Activated T-helper 17 cell treated with anti-CD3 and anti-CD28 coated beads, Interleukin-2, amount 50 U/mL, for 72 hours (primary cell): ENCODE results near the gene RGS6. TPM values are rescaled to one million over a fixed set of nuclear protein-coding genes. Genes with fewer than 3 reads are reported as not detected.
"Not testable (repeated sequence)": the region's sequence is repeated elsewhere in the genome, so short reads cannot be mapped to it uniquely, and the experiment has no call there.

Source experiments
- ATAC-seq: fragments of 150-1000 bp; cut with Tn5 transposase; replicated peaks from 2 replicates; pipeline ENCODE4 v1.10.0; 2021; ENCODE audit warnings: mild to moderate bottlenecking, moderate library complexity
- H3K27ac Mint-ChIP-seq: one replicate; pipeline ENCODE4 v1.8.0; 2022; ENCODE audit warnings: mixed read lengths
- H3K27me3 Mint-ChIP-seq: one replicate; pipeline ENCODE4 v1.8.0; 2022; ENCODE audit warnings: mixed read lengths
- H3K36me3 Mint-ChIP-seq: one replicate; pipeline ENCODE4 v1.8.0; 2022; ENCODE audit warnings: low read depth, mild to moderate bottlenecking, mixed read lengths
- H3K4me1 Mint-ChIP-seq: one replicate; pipeline ENCODE4 v1.8.0; 2022; ENCODE audit warnings: mixed read lengths
- H3K4me3 Mint-ChIP-seq: one replicate; pipeline ENCODE4 v1.8.0; 2022; ENCODE audit warnings: mild to moderate bottlenecking, mixed read lengths
- H3K9me3 Mint-ChIP-seq: one replicate; pipeline ENCODE4 v1.8.0; 2022; ENCODE audit warnings: mixed read lengths
- total RNA-seq, 2 donors: library from RNA; stranded (reverse); gene quantifications; one replicate each; pipeline ENCODE4 v1.2.3, GENCODE V29; 2022

Gene RGS6
- total RNA-seq: 1 to 10 TPM; 1.5 to 1.6 TPM

DNA sequence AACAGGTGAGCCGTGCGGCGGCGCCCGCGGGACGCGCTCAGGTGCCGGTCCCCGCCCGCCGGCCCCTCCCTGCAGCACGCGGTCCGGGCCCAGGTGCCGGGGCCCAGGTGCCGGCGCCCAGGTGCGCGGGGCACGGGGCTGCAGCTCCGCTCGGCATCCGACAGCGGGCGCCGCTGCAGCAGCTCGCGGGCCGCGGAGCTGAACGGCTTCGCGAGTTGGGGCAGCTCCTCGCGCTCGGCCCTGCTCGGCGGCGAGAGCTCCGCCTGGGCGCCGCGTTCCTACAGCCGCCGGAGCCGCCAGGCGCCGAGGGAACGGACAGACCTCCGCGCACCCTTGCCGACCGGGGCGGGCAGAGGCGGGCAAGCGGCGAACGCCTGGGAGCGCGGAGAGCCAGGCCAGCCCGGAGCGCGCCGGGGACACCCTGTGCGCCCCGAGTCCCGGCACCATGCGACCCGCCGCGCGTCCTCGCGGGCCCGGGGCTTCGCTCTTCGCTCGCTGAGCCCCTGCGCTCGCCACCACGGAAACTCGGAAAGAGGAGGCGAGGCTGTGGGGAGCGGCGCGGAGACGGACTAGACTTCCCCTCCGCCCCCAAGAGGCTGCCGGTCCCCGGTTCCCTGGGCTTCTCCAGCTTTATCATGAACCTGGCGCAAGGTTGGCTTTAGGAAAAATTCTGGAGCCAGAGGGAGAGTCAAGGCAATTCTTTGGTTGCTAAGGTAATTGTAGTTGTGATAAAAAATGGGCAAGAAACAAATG lies at the start of gene RGS6:
RGS6 (plus strand) TSS at position 201 of the 753 bp plus-strand sequence.
- H3K4me3 Mint-ChIP-seq: peak within 1 kb of the TSS; percentile 61
- peak within 1 kb of the TSS; percentile 71 for H3K27ac Mint-ChIP-seq
- ATAC-seq: peak; percentile 53
- H3K4me1 Mint-ChIP-seq: no peaks in the 10 kb centered on the region
- peaks cover 56% of the 10 kb centered on the region for H3K27me3 Mint-ChIP-seq
- no peaks in the 10 kb centered on the region for H3K36me3 Mint-ChIP-seq
- no peaks in the 10 kb centered on the region for H3K9me3 Mint-ChIP-seq

DNA sequence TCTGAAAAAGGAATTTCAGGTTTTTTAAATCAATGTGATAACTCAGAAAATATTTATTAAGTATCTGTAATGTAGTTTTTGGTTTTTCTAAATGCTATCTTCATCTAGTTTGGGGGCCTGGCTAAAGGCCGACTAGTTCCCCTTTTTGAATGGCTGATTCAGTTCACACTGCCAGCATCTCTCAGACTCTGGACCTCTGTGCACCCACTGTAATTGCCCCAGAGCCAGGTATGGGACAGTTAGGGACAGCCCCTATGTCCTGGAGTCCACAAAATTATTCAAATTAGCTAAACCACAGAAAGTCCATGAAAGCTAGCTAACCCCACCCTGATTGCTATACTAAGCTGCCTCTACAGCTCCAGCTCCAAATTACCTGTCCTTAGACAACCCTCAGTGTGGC lies 49.1 kb upstream of the RGS6 start:
- Mint-ChIP-seq H3K9me3 (peaks cover 8% of the 10 kb centered on the region), H3K27me3 (peaks cover 33% of the 10 kb centered on the region), H3K4me1 (no peaks in the 10 kb centered on the region), H3K27ac (no peak overlapping the region), H3K36me3 (no peaks in the 10 kb centered on the region), H3K4me3 (no peak overlapping the region)
- no peak for ATAC-seq

DNA sequence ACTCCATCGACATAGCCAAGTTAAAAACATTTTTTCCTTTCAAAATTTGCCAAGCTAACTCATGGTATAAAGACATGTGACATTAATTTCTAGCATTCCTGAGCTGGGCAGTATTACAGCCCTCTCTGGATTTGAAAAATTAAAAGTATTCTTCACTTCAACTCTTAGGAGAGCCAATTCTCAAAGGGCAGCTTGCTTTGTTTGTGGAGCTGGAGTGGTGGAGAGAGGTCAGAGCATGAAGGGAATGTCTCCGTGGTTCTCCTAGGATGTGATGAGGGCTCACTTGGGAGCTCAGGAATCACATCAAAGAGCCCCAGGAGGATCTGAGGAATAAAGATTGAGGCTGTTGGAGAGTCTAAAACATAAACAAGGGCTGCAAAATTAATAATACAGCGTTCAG lies 46.9 kb upstream of the RGS6 start:
- Mint-ChIP-seq H3K27me3 (peaks cover 40% of the 10 kb centered on the region), H3K4me3 (no peak overlapping the region), H3K4me1 (no peaks in the 10 kb centered on the region), H3K36me3 (no peaks in the 10 kb centered on the region), H3K9me3 (peaks cover 10% of the 10 kb centered on the region), H3K27ac (no peak overlapping the region)
- no peak for ATAC-seq

DNA sequence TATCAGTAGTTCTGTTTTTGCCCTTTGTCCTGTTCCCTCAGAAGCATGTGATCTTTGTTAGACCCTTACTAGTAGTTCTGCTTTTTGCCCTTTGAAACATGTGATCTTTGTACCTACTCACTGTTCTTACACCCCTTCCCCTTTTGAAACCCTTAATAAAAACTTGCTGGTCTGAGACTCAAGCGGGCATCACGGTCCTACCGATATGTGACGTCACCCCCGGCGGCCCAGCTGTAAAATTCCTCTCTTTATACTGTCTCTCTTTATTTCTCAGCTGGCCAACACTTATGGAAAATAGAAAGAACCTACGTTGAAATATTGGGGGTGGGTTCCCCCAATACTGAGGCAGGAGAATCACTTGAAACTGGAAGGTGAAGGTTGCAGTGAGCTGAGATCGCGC lies 44.4 kb upstream of the RGS6 start:
- not testable (repeated sequence) for H3K4me1 Mint-ChIP-seq, H3K36me3 Mint-ChIP-seq, H3K27ac Mint-ChIP-seq, ATAC-seq, H3K4me3 Mint-ChIP-seq
- peaks cover 10% of the 10 kb centered on the region for H3K9me3 Mint-ChIP-seq
- peaks cover 35% of the 10 kb centered on the region for H3K27me3 Mint-ChIP-seq

DNA sequence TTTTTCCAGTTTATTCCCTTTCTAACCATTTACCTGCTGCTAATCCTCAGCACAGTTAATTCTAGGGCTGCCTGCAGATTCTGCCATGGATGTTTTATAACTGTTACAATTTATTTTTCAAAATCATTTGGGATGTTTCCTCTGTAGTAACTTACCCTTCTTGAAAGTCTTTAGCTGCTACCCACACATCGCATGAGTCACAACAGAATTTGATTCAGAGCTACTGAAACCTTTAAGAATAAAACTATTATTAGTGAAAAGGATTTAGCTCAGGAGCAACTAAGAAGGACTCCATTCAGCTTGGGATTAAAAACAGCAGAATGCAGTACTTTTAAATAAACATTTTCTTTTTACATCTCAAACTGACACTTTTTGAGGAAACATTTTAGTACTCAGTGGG lies 41.7 kb upstream of the RGS6 start:
- Mint-ChIP-seq H3K9me3 (peaks cover 10% of the 10 kb centered on the region), H3K4me1 (no peaks in the 10 kb centered on the region), H3K4me3 (no peak overlapping the region), H3K27me3 (peaks cover 35% of the 10 kb centered on the region), H3K36me3 (no peaks in the 10 kb centered on the region), H3K27ac (no peak overlapping the region)
- no peak for ATAC-seq

DNA sequence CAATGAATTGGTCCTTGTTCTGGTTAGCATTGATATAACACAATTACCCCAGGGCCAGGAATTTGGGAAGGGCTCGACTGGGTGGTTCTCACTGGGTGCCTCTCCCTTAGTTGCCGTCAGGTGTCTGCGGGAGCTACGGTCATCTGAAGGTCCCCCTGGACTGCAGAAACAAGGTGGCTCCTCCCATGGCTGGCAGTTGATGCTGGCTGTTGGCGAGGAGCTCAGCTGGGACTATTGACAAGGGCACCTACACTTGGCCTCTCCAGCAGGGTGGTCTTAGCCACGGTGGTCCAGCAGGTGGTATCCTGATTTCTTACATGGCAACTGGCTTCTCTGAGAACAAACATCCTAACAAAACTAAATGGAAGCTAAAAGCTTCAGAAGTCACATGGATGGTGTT lies 41.0 kb upstream of the RGS6 start:
- Mint-ChIP-seq H3K4me3 (no peak overlapping the region), H3K36me3 (no peaks in the 10 kb centered on the region), H3K4me1 (no peaks in the 10 kb centered on the region), H3K27me3 (peaks cover 31% of the 10 kb centered on the region), H3K9me3 (peaks cover 10% of the 10 kb centered on the region), H3K27ac (no peak overlapping the region)
- no peak for ATAC-seq

DNA sequence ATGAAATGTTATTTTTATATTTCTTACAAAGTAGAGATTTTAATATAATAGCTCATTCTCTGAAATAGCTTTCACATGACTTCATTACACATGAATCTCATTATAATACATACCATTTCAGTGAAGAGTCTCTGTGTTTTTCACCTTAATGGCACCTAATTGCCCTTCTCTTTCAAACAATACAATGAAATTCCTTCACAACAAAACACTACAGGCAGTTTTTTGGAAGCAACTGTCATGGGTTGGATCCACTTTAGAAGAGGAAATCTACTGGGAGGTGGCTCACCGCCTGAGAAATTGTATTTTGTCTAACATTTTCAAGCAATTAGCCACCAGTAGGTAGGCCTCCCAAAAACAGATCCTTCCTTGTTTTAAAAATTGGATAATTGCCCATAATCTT lies 40.3 kb upstream of the RGS6 start:
- no peaks in the 10 kb centered on the region for H3K36me3 Mint-ChIP-seq
- no peak overlapping the region for H3K4me3 Mint-ChIP-seq
- no peak for ATAC-seq
- no peaks in the 10 kb centered on the region for H3K4me1 Mint-ChIP-seq
- H3K9me3 Mint-ChIP-seq: peaks cover 10% of the 10 kb centered on the region
- no peak overlapping the region for H3K27ac Mint-ChIP-seq
- peaks cover 29% of the 10 kb centered on the region for H3K27me3 Mint-ChIP-seq

DNA sequence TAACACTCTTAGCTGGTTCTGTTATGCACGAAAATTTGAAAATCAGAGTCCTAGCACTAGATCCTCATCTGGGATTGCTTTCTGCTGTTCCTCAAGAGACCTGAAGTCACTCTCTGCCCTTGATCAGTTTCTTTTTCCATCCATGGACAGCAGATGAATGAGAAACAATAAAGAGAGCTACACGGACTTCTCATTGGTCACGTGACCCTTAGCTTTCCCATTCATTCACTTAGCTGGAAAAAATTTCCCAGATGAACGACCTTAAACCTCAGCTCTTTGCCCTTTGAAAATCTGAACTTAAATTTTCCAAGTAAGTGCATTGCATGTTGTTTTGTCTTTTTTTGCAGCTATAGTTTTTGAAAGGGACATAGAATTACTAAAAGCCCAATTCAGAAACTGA lies 27.2 kb upstream of the RGS6 start:
- Mint-ChIP-seq H3K4me3 (no peak overlapping the region), H3K27me3 (peaks cover 46% of the 10 kb centered on the region), H3K27ac (no peak overlapping the region), H3K4me1 (no peaks in the 10 kb centered on the region), H3K36me3 (no peaks in the 10 kb centered on the region), H3K9me3 (no peaks in the 10 kb centered on the region)
- ATAC-seq: no peak

DNA sequence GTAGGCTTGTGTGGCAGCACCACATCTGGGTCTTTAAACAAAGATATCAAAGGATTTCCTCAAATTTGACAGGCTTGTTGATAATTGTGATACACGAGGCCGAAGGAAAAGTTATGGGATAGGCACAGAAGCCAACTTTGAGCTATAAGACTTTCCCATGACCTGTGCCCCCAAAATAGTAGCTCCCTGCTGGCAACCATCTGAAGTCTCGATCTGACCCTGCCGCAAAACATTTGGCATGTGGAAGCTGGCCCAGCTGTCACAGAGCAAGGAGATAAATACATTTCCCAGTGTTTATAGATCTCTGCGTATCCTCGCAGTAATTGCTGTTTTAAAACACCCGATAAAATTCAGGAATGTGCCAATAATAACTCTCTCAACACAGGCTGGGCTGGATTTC lies 26.4 kb upstream of the RGS6 start:
- ATAC-seq: no peak
- Mint-ChIP-seq H3K27me3 (peaks cover 45% of the 10 kb centered on the region), H3K4me3 (no peak overlapping the region), H3K4me1 (no peaks in the 10 kb centered on the region), H3K27ac (no peak overlapping the region), H3K36me3 (no peaks in the 10 kb centered on the region), H3K9me3 (no peaks in the 10 kb centered on the region)

DNA sequence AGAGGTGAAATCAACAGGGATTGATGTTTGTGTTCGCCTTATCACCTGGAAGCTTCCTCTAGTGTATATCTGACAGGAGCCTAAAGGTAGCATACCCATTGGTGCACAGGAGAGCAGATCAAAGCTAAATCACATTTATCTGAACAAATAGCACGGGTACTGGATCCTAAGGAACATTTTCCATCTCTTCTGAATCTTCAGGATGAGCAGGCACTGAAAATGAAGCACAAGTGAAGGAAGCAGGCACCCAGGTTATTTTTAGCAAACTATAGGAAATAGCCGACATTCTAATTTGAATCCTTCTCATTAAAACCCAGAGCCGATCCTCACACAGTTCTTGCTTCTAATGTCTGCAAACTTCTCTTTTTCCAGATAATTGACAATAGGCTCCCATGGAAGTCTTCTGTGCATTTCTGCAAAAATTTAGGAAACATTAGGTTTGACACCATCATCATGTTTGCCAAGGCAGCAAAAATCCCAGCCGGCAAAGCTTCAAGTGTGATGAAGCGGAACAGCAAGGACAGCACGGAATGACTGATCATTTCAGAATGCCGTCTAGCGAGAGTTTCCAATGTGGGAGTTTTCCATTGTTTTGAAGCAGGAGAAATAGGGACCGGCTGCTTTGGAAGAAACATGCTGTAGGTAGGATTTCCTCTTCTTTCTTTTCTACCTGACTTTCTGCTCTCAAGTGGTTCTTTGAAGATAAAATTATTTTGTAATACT lies 24.3 kb upstream of the RGS6 start:
- Mint-ChIP-seq H3K27ac (no peak overlapping the region), H3K36me3 (no peaks in the 10 kb centered on the region), H3K9me3 (no peaks in the 10 kb centered on the region), H3K4me3 (no peak overlapping the region), H3K27me3 (peaks cover 45% of the 10 kb centered on the region), H3K4me1 (no peaks in the 10 kb centered on the region)
- ATAC-seq: no peak

DNA sequence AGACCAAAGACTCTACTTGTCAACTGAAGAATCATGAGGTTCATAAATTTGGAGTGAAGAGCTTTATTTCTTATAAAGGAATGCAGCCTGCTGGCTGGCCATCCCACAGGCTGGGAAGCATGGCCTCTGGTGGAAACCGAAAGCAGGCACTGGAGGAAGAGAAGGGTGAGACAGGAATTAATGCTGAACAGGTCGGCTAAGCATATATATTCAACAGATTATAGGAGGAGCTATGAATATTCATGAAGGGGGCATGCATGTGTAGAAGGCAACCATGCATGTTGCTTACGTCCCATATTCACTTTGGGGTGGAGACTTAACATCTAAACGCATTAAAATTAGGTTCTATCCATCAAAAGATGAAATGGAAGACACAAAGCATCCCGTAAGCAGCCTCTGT lies 20.6 kb upstream of the RGS6 start:
- Mint-ChIP-seq H3K9me3 (no peaks in the 10 kb centered on the region), H3K27ac (no peak overlapping the region), H3K4me3 (no peak overlapping the region), H3K4me1 (no peaks in the 10 kb centered on the region), H3K27me3 (peaks cover 53% of the 10 kb centered on the region), H3K36me3 (no peaks in the 10 kb centered on the region)
- no peak for ATAC-seq

DNA sequence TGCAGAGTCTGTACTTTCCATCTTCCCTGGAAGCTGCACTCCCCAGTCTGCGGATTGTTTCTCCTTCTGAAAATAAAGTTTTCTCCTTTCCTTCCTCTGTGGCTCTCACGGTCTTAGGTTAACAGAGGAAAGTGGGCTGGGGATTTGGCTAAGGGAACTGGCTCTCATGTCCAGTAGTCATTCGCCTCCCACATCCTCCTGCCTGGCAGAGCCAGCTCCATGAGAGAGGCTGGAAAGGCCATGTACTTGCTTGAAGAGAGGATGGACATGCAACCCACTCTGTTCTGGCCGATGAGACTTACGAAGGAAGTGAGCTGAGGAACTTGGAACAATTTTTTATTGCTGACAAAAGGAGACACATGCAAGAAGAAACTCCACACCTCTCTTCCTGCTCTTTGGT lies 18.9 kb upstream of the RGS6 start:
- Mint-ChIP-seq H3K36me3 (no peaks in the 10 kb centered on the region), H3K27me3 (peaks cover 51% of the 10 kb centered on the region), H3K9me3 (no peaks in the 10 kb centered on the region), H3K27ac (no peak overlapping the region), H3K4me1 (no peaks in the 10 kb centered on the region), H3K4me3 (no peak overlapping the region)
- no peak for ATAC-seq

DNA sequence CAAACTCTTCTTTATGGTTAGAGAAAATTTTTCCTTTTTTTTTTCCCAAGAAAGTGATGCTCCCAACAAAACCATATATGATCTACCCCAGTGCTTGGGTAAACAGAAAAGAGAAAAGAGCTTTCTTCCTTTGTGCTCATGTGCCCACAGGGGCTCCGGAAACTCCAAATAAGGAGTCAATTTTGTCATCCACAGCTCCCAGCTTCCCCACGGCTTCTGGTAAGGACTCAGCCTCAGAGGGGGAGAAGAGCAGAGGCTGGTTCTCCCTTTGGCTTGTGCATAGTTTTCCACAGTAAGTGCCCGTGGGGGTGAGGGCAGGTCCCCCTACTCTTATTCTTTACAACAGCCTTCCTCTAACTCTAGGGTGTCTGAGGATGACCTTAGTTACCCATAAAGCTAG lies 13.3 kb upstream of the RGS6 start:
- peaks cover 4% of the 10 kb centered on the region for H3K4me1 Mint-ChIP-seq
- no peaks in the 10 kb centered on the region for H3K36me3 Mint-ChIP-seq
- peaks cover 42% of the 10 kb centered on the region for H3K27me3 Mint-ChIP-seq
- H3K9me3 Mint-ChIP-seq: no peaks in the 10 kb centered on the region
- H3K4me3 Mint-ChIP-seq: no peak overlapping the region
- H3K27ac Mint-ChIP-seq: no peak overlapping the region
- ATAC-seq: no peak

DNA sequence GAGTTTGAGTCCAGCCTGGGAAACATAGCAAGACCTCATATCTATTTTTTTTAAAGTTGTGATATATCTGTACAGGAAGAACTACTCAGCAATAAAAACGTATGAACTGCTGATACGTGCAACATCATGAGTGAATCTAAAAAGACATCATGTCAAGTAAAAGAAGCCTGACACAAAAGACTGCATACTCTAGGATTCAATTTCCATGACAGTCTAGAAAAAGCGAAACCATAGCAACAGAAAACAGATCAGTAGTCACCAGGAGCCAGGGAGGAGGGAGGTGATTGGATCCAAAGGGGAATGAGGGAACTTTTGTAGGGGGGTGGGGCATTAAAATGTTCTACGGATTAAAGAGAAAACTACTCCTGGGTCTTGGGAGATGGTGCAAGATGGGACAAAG lies 8.7 kb upstream of the RGS6 start:
- Mint-ChIP-seq H3K4me1 (peaks cover 4% of the 10 kb centered on the region), H3K36me3 (no peaks in the 10 kb centered on the region), H3K27ac (no peak overlapping the region), H3K27me3 (peaks cover 27% of the 10 kb centered on the region), H3K4me3 (no peak overlapping the region), H3K9me3 (no peaks in the 10 kb centered on the region)
- no peak for ATAC-seq

DNA sequence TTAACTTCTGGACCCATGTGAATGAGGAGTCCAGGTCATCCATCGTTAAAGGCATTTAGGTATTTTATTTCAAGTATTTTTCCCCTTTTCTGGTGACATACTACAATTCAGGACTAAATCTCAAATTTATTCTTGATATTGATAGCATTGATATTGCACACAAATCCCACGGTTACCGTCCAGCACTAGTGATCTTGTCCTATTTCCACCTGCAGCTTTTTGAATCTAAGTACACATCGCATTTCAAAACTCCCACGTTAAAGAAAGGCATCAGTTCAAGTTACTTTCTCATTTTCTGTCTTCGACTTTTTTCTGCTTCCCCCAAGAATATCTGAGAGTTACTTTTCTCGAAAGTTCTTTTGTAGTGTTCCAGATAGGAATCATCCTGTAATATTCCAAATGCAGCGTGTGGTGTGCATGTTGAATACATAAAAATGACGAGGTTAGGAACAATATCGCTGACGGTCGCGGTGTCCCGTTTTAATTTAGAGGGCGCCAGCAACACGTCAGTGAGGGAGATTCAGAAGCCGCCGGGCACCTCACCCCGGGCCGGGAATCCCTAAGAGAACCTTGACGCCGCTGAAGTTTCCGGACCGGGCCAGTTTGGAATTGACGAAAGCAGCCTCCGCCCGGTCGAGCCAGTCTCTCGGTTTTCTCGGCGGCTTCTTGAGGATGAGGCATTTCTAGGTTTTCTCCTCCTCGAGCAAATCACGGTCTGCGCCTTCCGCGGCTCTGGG lies 569 bp upstream of the RGS6 start:
- H3K27me3 Mint-ChIP-seq: peaks cover 54% of the 10 kb centered on the region
- no peaks in the 10 kb centered on the region for H3K9me3 Mint-ChIP-seq
- H3K4me3 Mint-ChIP-seq: peak overlapping the region; percentile 13
- no peaks in the 10 kb centered on the region for H3K4me1 Mint-ChIP-seq
- no peak overlapping the region for H3K27ac Mint-ChIP-seq
- no peaks in the 10 kb centered on the region for H3K36me3 Mint-ChIP-seq
- peak; percentile 19 for ATAC-seq
